Neuron (in vitro differentiated cells): ENCODE measurements around the gene TUFM.

Source experiments
- H2AFZ ChIP-seq: one replicate; pipeline ENCODE4 v1.6.1; 2013; ENCODE audit warnings: low read depth, mild to moderate bottlenecking, inconsistent platforms, low read length, moderate library complexity
- H3K27me3 ChIP-seq: one replicate; pipeline ENCODE4 v1.6.1; 2013; ENCODE audit warnings: low read length; ENCODE audit not compliant: insufficient read depth
- H3K36me3 ChIP-seq: one replicate; pipeline ENCODE4 v1.6.1; 2013; ENCODE audit warnings: low read length; ENCODE audit not compliant: insufficient read depth
- H3K4me1 ChIP-seq: one replicate; pipeline ENCODE4 v1.6.1; 2013; ENCODE audit warnings: low read length; ENCODE audit not compliant: insufficient read depth
- H3K4me3 ChIP-seq: 2 replicates; pipeline ENCODE4 v1.5.1; 2013; ENCODE audit warnings: mild to moderate bottlenecking, low read length, moderate library complexity
- H3K9me3 ChIP-seq: one replicate; pipeline ENCODE4 v1.6.1; 2013; ENCODE audit warnings: low read length

TUFM gene

DNA sequence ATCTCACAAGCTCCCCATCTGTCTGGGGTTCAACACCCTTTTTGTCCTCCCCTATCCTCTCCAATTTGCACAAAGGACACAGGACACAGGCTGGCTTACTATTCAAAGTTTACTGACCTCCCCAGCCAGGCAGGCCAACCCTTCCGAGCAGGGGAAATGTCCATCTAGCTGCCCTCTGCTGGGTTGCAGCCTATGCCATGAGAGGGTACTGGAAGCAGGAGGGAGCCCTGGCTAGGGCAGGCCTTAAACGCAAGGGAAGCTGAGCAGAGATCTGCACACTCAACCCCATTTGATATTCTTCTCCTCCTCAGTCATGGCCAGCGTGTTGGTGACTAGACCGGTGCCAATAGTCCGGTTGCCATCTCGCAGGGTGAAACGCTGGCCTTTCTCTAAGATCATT lies 3.5 kb downstream of the TUFM start:
- no peak overlapping the region for H3K4me3 ChIP-seq
- H3K27me3 ChIP-seq, result no peaks in the 10 kb centered on the region
- H3K9me3 ChIP-seq, result no peaks in the 10 kb centered on the region
- peaks cover 41% of the 10 kb centered on the region for H3K36me3 ChIP-seq
- H3K4me1 ChIP-seq, result peaks cover 13% of the 10 kb centered on the region
- H2AFZ ChIP-seq, result no peak overlapping the region

GRCh38 chr16:28839899-28840298 lies 6.2 kb downstream of the TUFM start:
- Histone ChIP-seq H3K36me3 (peaks cover 64% of the 10 kb centered on the region), H3K9me3 (no peaks in the 10 kb centered on the region), H2AFZ (no peak overlapping the region), H3K4me1 (peaks cover under 1% of the 10 kb centered on the region), H3K4me3 (no peak overlapping the region), H3K27me3 (no peaks in the 10 kb centered on the region)

DNA sequence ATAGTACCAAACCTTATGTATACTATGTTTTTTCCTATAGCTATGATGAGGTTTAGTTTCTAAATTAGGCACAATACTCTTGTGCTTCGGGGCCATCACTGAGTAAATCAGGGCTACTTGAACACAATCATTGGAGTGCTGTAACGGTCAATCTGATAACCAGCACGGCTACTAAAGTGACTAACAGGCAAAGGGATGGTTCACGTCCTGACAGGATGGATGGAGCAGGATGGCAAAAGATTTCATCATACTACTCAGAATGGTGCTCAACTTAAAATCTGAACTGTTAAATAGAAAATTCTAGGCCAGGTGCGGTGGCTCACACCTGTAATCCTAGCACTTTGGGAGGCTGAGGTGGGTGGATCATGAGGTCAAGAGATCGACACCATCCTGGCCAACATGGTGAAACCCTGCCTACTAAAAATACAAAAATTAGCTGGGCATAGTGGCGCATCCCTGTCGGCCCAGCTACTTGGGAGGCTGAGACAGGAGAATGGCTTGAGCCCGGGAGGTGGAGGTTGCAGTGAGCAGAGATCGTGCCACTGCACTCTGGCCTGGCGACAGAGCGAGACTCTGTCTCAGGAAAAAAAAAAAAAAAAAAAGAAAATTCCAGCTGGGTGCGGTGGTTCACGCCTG lies 7.0 kb downstream of the TUFM start:
- H3K36me3 ChIP-seq, result peaks cover 65% of the 10 kb centered on the region
- H3K4me1 ChIP-seq, result no peaks in the 10 kb centered on the region

GRCh38 chr16:28838558-28838918 lies 7.6 kb downstream of the TUFM start:
- Histone ChIP-seq H2AFZ (no peak overlapping the region), H3K9me3 (no peaks in the 10 kb centered on the region), H3K36me3 (peaks cover 66% of the 10 kb centered on the region), H3K4me1 (no peaks in the 10 kb centered on the region), H3K4me3 (no peak overlapping the region), H3K27me3 (no peaks in the 10 kb centered on the region)

More for the DNA sequence above, 7.0 kb downstream of the TUFM start:
- no peak overlapping the region for H2AFZ ChIP-seq
- no peak overlapping the region for H3K4me3 ChIP-seq
- no peaks in the 10 kb centered on the region for H3K27me3 ChIP-seq
- no peaks in the 10 kb centered on the region for H3K9me3 ChIP-seq

GRCh38 chr16:28837672-28838557 lies 8.2 kb downstream of the TUFM start:
- Histone ChIP-seq H3K4me1 (no peaks in the 10 kb centered on the region), H3K36me3 (peaks cover 66% of the 10 kb centered on the region), H3K4me3 (no peak overlapping the region), H3K27me3 (no peaks in the 10 kb centered on the region), H3K9me3 (no peaks in the 10 kb centered on the region), H2AFZ (no peak overlapping the region)

GRCh38 chr16:28836761-28837064 lies 9.4 kb downstream of the TUFM start:
- Histone ChIP-seq H3K27me3 (no peaks in the 10 kb centered on the region), H3K4me3 (no peak overlapping the region), H3K36me3 (peaks cover 67% of the 10 kb centered on the region), H2AFZ (no peak overlapping the region), H3K4me1 (no peaks in the 10 kb centered on the region), H3K9me3 (no peaks in the 10 kb centered on the region)

DNA sequence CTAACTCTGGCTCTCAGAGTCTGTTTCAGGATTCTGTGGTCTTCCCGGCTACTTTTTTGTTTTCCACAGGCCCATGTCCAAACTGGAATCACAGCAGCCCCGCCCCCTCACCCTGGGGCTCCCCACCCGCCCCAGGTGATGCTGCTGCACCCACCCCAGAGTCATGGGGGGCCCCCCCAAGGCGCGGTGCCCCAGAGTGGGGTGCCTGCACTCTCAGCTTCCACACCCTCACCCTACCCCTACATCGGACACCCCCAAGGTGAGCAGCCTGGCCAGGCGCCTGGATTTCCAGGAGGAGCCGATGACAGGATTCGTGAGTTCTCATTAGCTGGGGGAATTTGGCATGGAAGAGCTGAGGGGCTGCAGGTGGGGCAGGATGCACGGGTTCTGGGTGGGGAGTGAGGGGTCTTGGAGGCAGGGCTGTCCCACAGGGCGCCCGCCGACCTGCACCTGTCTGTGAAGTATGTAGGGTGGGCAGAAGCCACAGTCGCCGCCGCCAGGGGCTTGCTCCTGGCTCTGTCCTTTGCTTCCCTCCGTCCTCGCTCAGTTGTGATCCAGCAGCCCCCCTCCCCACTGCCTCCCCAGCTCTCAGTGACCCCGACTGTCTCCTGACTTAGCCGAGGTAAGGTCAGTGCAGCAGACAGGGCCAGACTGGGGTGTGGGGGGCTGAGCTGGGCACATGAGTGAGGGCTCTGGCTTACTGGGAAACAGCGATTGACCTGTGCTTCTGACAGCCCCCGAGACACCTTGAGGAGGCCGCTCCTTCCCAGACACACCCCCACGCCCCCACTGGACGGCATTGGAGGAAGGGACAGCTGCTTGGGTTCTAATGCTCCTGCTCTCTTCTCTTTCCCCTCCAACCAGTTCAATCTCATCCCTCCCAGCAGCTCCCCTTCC lies 10.0 kb downstream of the TUFM start:
- H3K36me3 ChIP-seq, result peaks cover 73% of the 10 kb centered on the region
- no peaks in the 10 kb centered on the region for H3K9me3 ChIP-seq
- no peaks in the 10 kb centered on the region for H3K4me1 ChIP-seq
- no peaks in the 10 kb centered on the region for H3K27me3 ChIP-seq
- no peak overlapping the region for H3K4me3 ChIP-seq
- no peak overlapping the region for H2AFZ ChIP-seq

DNA sequence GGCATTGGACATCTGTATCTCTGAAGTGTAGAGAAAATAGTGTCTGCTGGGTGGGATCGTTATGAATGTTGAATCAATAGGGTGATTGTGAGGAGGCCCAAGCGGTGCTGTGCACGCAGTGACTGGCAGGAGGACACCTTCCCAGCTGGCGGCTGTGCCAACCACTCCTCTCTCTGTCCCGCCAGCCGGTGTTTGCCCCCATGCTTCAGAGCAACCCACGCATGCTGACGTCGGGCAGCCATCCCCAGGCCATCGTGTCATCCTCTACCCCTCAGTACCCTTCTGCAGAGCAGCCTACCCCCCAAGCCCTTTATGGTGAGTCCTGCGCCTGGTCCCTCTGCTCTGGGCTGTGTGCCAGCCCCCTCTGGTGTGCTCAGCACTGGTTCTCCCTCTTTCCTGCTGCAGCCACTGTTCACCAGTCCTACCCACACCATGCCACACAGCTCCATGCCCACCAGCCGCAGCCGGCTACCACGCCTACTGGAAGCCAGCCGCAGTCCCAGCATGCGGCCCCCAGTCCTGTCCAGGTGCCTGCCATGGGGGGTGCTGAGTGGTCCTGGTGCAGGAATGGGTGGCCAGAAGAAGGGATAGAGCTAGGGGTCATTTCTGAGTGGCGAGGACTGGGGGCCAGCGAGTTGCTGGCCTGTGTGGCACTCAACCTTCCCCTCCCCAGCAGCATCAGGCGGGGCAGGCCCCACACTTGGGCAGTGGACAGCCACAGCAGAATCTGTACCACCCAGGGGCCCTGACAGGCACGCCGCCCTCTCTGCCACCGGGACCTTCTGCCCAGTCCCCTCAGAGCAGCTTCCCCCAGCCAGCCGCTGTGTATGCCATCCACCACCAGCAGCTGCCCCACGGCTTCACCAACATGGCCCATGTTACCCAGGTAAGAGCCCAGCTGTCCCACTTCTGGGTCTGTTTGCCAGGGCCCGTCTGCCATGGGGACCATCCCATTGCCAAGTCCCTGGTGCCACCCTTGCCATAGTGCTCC lies 11.0 kb downstream of the TUFM start:
- Histone ChIP-seq H3K27me3 (no peaks in the 10 kb centered on the region), H3K4me3 (no peak overlapping the region), H3K4me1 (no peaks in the 10 kb centered on the region), H3K36me3 (peaks cover 82% of the 10 kb centered on the region), H2AFZ (no peak overlapping the region), H3K9me3 (no peaks in the 10 kb centered on the region)

- Histone ChIP-seq H3K27me3 (no peaks in the 10 kb centered on the region), H3K4me1 (no peaks in the 10 kb centered on the region), H3K4me3 (no peak overlapping the region), H2AFZ (no peak overlapping the region), H3K9me3 (no peaks in the 10 kb centered on the region), H3K36me3 (peaks cover 90% of the 10 kb centered on the region)
Observed at GRCh38 chr16:28834349-28834748, 11.8 kb downstream of the TUFM start.

GRCh38 chr16:28830531-28830930 lies 15.6 kb downstream of the TUFM start:
- Histone ChIP-seq H3K27me3 (no peaks in the 10 kb centered on the region), H3K36me3 (peaks cover 96% of the 10 kb centered on the region), H3K4me3 (no peak overlapping the region), H3K4me1 (peaks cover 6% of the 10 kb centered on the region), H3K9me3 (no peaks in the 10 kb centered on the region), H2AFZ (no peak overlapping the region)

DNA sequence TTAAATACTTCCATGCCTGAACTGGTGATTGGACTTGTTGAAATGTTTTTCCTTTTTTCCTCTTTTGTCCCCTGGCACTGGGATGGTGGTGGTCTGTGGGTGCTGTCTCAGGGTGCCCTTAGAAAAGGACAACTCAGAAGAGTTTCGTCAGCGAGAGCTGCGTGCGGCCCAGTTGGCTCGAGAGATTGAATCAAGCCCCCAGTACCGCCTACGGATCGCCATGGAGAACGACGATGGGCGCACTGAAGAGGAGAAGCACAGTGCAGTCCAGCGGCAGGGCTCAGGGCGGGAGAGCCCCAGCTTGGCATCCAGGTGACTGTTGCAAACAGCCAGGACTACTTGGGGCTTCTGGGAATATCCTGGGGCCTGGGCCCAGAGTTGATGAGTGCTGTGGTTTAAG lies 16.4 kb downstream of the TUFM start:
- no peaks in the 10 kb centered on the region for H3K9me3 ChIP-seq
- H3K4me1 ChIP-seq, result peaks cover 13% of the 10 kb centered on the region
- no peak overlapping the region for H3K4me3 ChIP-seq
- H3K36me3 ChIP-seq, result peaks cover 94% of the 10 kb centered on the region
- no peaks in the 10 kb centered on the region for H3K27me3 ChIP-seq
- H2AFZ ChIP-seq, result no peak overlapping the region

- H3K9me3 ChIP-seq, result no peaks in the 10 kb centered on the region
- H3K36me3 ChIP-seq, result peaks cover 58% of the 10 kb centered on the region
- H3K4me3 ChIP-seq, result no peak overlapping the region
- H3K4me1 ChIP-seq, result peaks cover 21% of the 10 kb centered on the region
- H2AFZ ChIP-seq, result no peak overlapping the region
- no peaks in the 10 kb centered on the region for H3K27me3 ChIP-seq
Observed at GRCh38 chr16:28826141-28826540, 20.0 kb downstream of the TUFM start.
